HG03558 (cell line): ENCODE data around the gene PRKD2.

Experiments used
- ATAC-seq: cut with Tn5 transposase; IDR thresholded peaks from one replicate; pipeline ENCODE4 v1.9.1; 2021; ENCODE audit warnings: moderate number of reproducible peaks; ENCODE audit not compliant: unreplicated experiment; ENCODE audit errors: extremely low read depth

The PRKD2 gene

DNA sequence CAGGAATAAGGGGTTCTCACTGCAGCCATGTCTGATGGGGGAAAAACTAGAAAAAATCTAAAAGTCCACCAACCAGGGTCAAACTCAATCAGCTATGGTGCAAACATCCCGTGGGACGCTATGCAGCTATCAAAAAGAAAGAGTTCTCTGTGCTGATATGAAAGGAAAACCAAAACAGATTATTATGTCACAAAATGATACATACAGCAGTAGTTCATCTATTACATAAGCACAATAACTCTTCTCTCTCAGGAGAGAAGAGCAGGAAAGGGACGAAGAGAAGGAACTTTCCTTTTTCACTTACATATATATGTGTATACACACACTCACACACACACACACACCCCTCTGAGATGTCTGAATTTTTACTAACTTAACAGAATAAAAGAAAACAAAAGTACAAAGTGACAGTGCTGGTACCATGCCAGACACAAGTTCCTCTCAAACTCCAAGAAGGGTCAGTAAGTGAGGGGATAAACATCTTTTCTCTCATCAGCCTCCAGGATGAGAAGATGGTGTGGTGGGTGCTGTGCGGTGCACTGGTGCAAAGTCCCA lies 26.1 kb upstream of the PRKD2 start:
- no peak for ATAC-seq

GRCh38 chr19:46741447-46741846 lies 24.5 kb upstream of the PRKD2 start:
- no peak for ATAC-seq

DNA sequence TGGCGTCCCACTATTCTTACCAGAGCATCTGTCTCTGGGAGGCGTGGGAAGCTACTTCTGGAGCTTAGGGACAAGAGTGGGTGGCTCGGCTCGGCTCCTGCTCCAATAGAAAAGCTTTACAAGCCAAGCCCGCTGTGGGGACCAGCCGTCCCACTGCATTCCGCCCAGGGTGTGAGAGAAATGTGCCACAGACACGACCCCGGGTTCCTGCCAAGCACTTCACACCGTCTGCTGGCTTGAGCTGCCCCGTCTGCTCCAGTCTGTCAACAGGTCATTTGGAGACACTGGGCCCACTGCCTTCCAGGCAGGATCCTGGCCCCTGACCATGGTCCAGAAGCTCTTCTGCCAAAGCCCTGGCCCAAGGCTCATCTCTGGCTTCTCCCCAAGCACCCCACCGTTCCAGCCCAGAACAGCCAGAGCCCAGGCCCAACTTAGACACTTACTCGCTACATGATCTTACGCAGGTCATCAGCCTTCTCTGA lies 22.4 kb upstream of the PRKD2 start:
- no peak for ATAC-seq

GRCh38 chr19:46737761-46738171 lies 20.9 kb upstream of the PRKD2 start:
- ATAC-seq: no peak

GRCh38 chr19:46737298-46737654 lies 20.4 kb upstream of the PRKD2 start:
- ATAC-seq: no peak

GRCh38 chr19:46736531-46737297 lies 19.8 kb upstream of the PRKD2 start:
- ATAC-seq: no peak

GRCh38 chr19:46733690-46734292 lies 16.9 kb upstream of the PRKD2 start:
- no peak for ATAC-seq

GRCh38 chr19:46732966-46733689 lies 16.2 kb upstream of the PRKD2 start:
- no peak for ATAC-seq

- no peak for ATAC-seq
Observed at GRCh38 chr19:46732172-46732938, 15.4 kb upstream of the PRKD2 start.

DNA sequence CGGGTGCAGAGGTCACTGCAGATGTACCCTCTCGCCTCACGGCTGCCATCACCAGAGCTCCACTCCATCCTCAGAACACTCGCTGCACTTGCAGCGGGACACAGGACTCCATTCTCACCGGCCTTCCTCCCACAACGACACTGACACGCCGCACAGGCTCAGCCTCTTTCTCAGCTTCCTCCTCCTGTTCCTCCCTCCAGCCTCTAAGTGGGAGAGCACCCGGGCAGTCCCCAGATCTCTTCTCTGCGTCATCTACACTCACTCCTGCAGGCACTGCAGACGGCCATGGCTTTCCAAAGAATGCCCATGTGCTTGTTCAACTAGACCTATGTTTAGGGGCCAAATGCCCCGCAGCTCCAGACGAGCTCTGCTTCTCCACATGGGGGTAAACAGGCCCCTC lies 14.7 kb upstream of the PRKD2 start:
- no peak for ATAC-seq

- ATAC-seq: no peak
Observed at GRCh38 chr19:46731007-46731501, 14.1 kb upstream of the PRKD2 start.

- no peak for ATAC-seq
Observed at GRCh38 chr19:46730595-46730994, 13.7 kb upstream of the PRKD2 start.

GRCh38 chr19:46730187-46730586 lies 13.3 kb upstream of the PRKD2 start:
- no peak for ATAC-seq

- no peak for ATAC-seq
Observed at GRCh38 chr19:46729696-46730095, 12.8 kb upstream of the PRKD2 start.

DNA sequence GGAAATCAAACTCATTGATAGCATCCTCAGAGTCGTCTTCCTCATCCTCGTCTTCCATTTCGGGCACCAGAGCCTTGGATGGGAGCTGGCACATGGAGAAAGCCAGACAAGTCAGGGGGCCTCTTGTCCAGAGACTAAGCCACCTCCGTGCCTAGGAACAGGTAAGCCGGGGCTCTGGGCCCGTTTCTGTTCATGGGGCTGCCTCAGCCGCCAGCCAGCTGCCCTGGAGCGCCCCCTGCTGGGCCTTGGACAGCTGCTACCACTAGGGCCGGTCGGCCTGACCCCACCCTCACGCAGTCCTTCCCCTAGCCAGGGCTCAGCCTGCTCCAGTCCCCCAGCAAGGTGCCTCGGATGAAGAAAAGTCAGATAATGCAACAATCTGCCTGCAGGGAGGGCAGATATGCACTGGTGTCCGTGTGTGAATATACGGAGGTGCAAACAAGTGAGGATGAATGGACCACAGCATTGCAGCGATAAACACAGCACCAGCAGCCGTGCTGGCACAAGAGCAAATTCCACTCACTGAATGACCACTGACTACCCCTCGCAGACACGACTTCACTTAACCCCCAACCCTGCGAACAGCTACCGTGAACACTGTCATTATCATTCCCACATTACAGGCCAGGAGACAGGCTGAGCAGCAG lies 11.9 kb upstream of the PRKD2 start:
- ATAC-seq: no peak

DNA sequence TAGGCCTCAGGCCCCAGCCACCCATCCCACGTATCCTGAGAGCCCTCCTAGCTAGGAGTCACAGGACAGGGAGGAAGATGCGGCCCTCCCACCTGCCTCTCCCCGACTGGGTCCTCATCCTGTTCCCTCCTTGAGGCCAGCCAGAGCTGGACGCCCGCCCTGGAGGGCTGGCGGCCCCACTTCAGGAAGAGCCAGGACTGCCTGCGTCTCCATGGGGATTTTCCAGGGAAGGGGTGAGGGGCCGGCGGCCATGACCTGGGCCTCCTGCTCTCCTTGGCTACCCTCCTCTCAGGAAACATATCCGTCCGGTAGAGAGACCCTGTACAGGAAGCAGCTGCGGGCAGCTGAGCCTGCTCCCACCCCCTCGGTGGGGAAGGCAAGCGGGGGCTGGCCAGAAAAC lies 11.3 kb upstream of the PRKD2 start:
- no peak for ATAC-seq

DNA sequence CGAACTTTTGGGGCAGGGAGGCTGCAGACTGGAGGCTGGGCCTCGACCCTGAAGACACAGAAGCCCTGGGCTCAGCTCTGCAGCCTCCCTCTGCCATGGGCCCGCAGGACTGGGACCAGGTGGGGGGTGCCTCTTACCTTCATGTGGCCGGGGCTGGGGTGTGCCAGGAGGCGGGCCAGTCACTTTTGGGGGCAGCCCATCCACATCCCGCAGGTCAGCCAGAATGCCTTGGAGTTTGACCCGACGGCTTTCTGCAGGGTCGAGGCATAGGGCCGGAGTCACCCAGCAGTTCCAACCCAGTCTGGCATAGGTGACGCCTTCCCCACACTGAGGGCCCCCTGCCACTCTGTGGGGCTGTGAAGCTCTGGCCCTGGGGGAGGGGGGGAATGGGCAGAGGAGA lies 10.8 kb upstream of the PRKD2 start:
- ATAC-seq: no peak

DNA sequence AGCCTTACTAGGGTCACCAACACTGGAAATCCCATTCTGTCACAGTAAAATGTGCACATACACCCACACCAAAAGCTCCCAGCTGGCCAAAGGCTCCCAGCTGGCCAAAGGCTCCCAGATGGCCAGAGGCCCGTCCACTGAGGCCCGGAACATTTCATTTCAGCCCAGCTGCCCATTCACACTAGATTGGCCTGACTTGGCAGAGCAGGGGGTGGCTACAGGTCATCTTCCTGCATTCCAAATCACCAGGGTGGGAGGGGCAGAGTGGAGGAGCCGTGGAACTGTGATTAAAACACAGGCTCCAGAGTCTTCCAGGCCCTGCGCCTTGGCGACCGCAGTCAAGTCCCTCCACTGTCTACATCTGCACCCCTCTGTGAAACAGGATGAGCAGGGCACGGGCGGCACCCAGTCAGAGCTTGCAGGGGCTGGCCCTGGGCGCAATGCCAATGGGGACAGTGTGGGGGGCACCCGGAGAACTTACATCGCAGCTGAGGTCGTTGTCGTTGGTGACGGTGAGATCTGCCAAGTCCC lies 10.1 kb upstream of the PRKD2 start:
- ATAC-seq: no peak

- ATAC-seq: no peak
Observed at GRCh38 chr19:46726551-46726950, 9.6 kb upstream of the PRKD2 start.
